Measurements from ENCODE around the gene ARFRP1.

ARFRP1 gene

GRCh38 chr20:63679799-63680305 is 27.9 kb downstream of the ARFRP1 start:
- no peak overlapping the region for H3K4me3 ChIP-seq (replicated peaks; ENCODE audit: insufficient read depth, low read length)
- TF ChIP-seq, protein P1, sequence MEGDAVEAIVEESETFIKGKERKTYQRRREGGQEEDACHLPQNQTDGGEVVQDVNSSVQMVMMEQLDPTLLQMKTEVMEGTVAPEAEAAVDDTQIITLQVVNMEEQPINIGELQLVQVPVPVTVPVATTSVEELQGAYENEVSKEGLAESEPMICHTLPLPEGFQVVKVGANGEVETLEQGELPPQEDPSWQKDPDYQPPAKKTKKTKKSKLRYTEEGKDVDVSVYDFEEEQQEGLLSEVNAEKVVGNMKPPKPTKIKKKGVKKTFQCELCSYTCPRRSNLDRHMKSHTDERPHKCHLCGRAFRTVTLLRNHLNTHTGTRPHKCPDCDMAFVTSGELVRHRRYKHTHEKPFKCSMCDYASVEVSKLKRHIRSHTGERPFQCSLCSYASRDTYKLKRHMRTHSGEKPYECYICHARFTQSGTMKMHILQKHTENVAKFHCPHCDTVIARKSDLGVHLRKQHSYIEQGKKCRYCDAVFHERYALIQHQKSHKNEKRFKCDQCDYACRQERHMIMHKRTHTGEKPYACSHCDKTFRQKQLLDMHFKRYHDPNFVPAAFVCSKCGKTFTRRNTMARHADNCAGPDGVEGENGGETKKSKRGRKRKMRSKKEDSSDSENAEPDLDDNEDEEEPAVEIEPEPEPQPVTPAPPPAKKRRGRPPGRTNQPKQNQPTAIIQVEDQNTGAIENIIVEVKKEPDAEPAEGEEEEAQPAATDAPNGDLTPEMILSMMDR (IDR thresholded peaks at IDR 0.05; ENCODE audit: insufficient read depth, low read length), result no peak
- TF ChIP-seq GABPA (IDR thresholded peaks at IDR 0.05; ENCODE audit: low read depth) (no peak), POLR2AphosphoS5 (IDR thresholded peaks at IDR 0.05; ENCODE audit: low read depth) (no peak), SPI1 (IDR thresholded peaks at IDR 0.05; ENCODE audit: borderline replicate concordance, low read depth) (no peak)
- TF ChIP-seq, protein P2, sequence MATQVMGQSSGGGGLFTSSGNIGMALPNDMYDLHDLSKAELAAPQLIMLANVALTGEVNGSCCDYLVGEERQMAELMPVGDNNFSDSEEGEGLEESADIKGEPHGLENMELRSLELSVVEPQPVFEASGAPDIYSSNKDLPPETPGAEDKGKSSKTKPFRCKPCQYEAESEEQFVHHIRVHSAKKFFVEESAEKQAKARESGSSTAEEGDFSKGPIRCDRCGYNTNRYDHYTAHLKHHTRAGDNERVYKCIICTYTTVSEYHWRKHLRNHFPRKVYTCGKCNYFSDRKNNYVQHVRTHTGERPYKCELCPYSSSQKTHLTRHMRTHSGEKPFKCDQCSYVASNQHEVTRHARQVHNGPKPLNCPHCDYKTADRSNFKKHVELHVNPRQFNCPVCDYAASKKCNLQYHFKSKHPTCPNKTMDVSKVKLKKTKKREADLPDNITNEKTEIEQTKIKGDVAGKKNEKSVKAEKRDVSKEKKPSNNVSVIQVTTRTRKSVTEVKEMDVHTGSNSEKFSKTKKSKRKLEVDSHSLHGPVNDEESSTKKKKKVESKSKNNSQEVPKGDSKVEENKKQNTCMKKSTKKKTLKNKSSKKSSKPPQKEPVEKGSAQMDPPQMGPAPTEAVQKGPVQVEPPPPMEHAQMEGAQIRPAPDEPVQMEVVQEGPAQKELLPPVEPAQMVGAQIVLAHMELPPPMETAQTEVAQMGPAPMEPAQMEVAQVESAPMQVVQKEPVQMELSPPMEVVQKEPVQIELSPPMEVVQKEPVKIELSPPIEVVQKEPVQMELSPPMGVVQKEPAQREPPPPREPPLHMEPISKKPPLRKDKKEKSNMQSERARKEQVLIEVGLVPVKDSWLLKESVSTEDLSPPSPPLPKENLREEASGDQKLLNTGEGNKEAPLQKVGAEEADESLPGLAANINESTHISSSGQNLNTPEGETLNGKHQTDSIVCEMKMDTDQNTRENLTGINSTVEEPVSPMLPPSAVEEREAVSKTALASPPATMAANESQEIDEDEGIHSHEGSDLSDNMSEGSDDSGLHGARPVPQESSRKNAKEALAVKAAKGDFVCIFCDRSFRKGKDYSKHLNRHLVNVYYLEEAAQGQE (IDR thresholded peaks at IDR 0.05; ENCODE audit: insufficient replicate concordance, low read depth), result no peak
- H3K27ac ChIP-seq (replicated peaks), result no peak overlapping the region
- DNase-seq (ENCODE audit: low read depth in 1 of 2, low spot score in 1 of 2), result no peak
- H3K27me3 ChIP-seq (ENCODE audit: insufficient read depth, poor library complexity, severe bottlenecking), result no peaks in the 10 kb centered on the region

DNA sequence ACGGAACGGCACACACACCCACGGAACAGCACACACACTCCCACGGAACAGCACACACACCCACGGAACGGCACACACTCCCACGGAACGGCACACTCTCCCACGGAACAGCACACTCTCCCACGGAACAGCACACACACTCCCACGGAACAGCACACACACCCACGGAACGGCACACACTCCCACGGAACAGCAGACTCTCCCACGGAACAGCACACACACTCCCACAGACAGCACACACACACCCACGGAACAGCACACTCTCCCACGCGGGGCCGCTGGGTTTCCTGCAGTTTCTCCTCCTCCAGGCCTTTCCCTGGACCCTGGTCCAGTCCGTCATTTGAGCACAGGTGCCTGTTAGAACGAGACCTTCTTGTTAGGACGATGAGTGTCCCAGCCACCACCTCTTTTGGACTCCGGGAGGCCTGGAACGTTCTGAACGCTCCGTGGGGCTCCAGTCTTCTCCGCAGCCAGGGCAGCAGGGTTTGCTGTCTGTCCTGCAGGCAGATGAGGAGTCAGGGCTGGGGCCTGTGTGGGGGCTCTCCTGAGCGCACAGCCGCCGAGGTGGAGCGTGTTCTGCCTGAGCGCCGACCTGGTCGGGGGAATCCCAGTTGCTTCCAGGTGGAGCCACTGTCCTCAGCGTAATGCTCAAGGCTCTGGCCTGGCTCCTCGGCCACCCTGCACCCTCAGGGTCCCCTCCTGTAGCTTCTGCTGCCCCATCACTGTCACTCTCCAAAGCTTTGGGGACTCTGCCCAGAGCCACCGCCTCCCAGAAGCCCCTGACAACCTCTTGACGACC is 28.9 kb downstream of the ARFRP1 start:
- H3K27me3 ChIP-seq (ENCODE audit: insufficient read depth, poor library complexity, severe bottlenecking), result no peaks in the 10 kb centered on the region
- no peak for TF ChIP-seq SPI1 (IDR thresholded peaks at IDR 0.05; ENCODE audit: borderline replicate concordance, low read depth)
- TF ChIP-seq, protein P1 (IDR thresholded peaks at IDR 0.05; ENCODE audit: insufficient read depth, low read length), result no peak
- no peak for TF ChIP-seq GABPA (IDR thresholded peaks at IDR 0.05; ENCODE audit: low read depth)
- 0 out of 2 replicates have a peak, but pooled peaks have one; percentile 26 for TF ChIP-seq POLR2AphosphoS5 (IDR thresholded peaks at IDR 0.05; ENCODE audit: low read depth)
- H3K4me3 ChIP-seq (replicated peaks; ENCODE audit: insufficient read depth, low read length), result no peak overlapping the region
- H3K27ac ChIP-seq (replicated peaks), result no peak overlapping the region
- DNase-seq (ENCODE audit: low read depth in 1 of 2, low spot score in 1 of 2), result no peak

DNA sequence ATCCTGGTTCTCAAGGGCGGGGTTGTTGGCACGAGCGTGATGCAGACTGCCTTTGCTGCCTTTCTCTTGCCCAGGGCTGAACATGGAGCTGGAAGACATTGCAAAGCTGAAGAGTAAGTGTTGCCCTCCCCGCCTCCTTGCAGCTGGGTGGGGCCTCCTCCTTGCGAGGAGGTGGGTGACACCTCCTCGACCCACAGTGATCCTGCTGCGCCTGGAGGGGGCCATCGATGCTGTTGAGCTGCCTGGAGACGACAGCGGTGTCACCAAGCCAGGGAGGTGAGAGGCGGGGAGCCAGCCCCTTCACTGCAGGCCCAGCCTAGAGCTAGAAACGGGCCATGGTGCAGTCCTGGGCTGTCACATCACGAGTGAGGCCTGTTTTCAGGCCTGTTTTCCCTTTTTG is 29.7 kb downstream of the ARFRP1 start:
- no peaks in the 10 kb centered on the region for H3K27me3 ChIP-seq (ENCODE audit: insufficient read depth, poor library complexity, severe bottlenecking)
- DNase-seq (ENCODE audit: low read depth in 1 of 2, low spot score in 1 of 2), result no peak
- H3K4me3 ChIP-seq (replicated peaks; ENCODE audit: insufficient read depth, low read length), result no peak overlapping the region
- H3K27ac ChIP-seq (replicated peaks), result no peak overlapping the region
- TF ChIP-seq, protein P1 (IDR thresholded peaks at IDR 0.05; ENCODE audit: insufficient read depth, low read length), result no peak
- TF ChIP-seq GABPA (IDR thresholded peaks at IDR 0.05; ENCODE audit: low read depth), result no peak
- TF ChIP-seq, protein P2 (IDR thresholded peaks at IDR 0.05; ENCODE audit: insufficient replicate concordance, low read depth), result no peak
- no peak for TF ChIP-seq SPI1 (IDR thresholded peaks at IDR 0.05; ENCODE audit: borderline replicate concordance, low read depth)
- no peak for TF ChIP-seq POLR2AphosphoS5 (IDR thresholded peaks at IDR 0.05; ENCODE audit: low read depth)

Measured in HL-60 (cell line).